Measurements from ENCODE around the gene JDP2.
A peak's percentile ranks its signal among the peaks of the same experiment; 100 is the strongest.

JDP2 gene

DNA sequence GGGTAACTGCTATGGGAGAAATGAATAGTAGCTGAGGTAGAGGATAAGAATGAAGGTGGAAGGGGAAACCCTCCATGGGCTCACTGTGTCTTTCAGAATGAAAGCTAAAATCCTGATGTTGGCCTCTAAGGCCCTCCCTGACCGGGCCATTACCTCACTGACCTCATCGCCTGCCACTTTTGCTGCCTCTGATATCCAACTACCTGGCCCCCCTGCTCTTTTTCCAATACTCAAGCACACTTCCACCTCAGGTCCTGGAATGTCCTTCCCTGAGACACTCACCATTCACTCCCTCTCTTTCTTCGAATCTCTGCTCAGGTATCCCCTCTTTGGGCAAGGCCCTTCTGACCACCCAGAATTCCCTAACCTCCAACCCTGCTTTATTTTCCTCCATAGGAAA lies 93.0 kb downstream of the JDP2 start:
- DNase-seq = no peak

GRCh38 chr14:75521415-75522199 lies 93.8 kb downstream of the JDP2 start:
- no peak for DNase-seq

- DNase-seq = peak; percentile 93
Measured at GRCh38 chr14:75522224-75522982, 94.6 kb downstream of the JDP2 start, which contains the start of gene BATF. TSS of gene BATF (plus strand) at chr14:75522469. CDS start at chr14:75522683, 214 bp downstream.

GRCh38 chr14:75522983-75523318 lies 95.1 kb downstream of the JDP2 start:
- no peak for DNase-seq
